Epithelial cell of esophagus (primary cell): ENCODE data around the gene ITGB3BP.

Experiments used
- DNase-seq: peaks from one replicate; pipeline ENCODE4 v3.0.0; 2010; ENCODE audit warnings: low read depth
- H3K4me3 ChIP-seq: 2 replicates; pipeline ENCODE4 v1.5.1; 2011; ENCODE audit warnings: mild to moderate bottlenecking, low read length, control low read depth
- CTCF ChIP-seq: IDR thresholded peaks from 2 replicates; pipeline ENCODE4 v1.5.1; 2011; ENCODE audit warnings: low read depth, mild to moderate bottlenecking, low read length, control low read depth, inconsistent platforms; ENCODE audit not compliant: insufficient read depth; ENCODE audit errors: missing control alignments

The ITGB3BP gene

GRCh38 chr1:63454269-63454668 is 68.8 kb downstream of the ITGB3BP start:
- peak; percentile 25 for TF ChIP-seq CTCF
- no peak overlapping the region for H3K4me3 ChIP-seq
- DNase-seq: peak; percentile 23

- TF ChIP-seq CTCF: no peak
Measured at GRCh38 chr1:63453232-63453631, 69.8 kb downstream of the ITGB3BP start.

GRCh38 chr1:63450416-63450815 is 72.6 kb downstream of the ITGB3BP start:
- no peak overlapping the region for H3K4me3 ChIP-seq
- no peak for DNase-seq
- TF ChIP-seq CTCF: no peak

More at GRCh38 chr1:63453232-63453631, 69.8 kb downstream of the ITGB3BP start:
- no peak for DNase-seq
- H3K4me3 ChIP-seq: no peak overlapping the region

GRCh38 chr1:63448731-63449246 is 74.2 kb downstream of the ITGB3BP start:
- H3K4me3 ChIP-seq: no peak overlapping the region
- no peak for TF ChIP-seq CTCF
- DNase-seq: no peak

GRCh38 chr1:63442141-63442475 is 80.9 kb downstream of the ITGB3BP start:
- DNase-seq: no peak
- no peak for TF ChIP-seq CTCF

GRCh38 chr1:63435161-63435560 is 87.9 kb downstream of the ITGB3BP start:
- H3K4me3 ChIP-seq: no peak overlapping the region

More at GRCh38 chr1:63442141-63442475, 80.9 kb downstream of the ITGB3BP start:
- no peak overlapping the region for H3K4me3 ChIP-seq

More at GRCh38 chr1:63435161-63435560, 87.9 kb downstream of the ITGB3BP start:
- no peak for DNase-seq
- no peak for TF ChIP-seq CTCF
